Calu3 (cell line): ENCODE results near the gene MGAT3. TPM values are rescaled to one million over a fixed set of nuclear protein-coding genes. Genes with fewer than 3 reads are reported as not detected.

Source experiments
- BruUV-seq: library from RNA; stranded (reverse); fragments of 400-500 nt; replicated peaks from 2 replicates; lab custom pipeline; 2021; lab: Mats Ljungman, UMichigan
- CTCF ChIA-PET: fragments of 300-600 bp; sonication (Branson Sonifier 250); formaldehyde crosslinking; loops from one replicate; lab custom pipeline; 2022; ENCODE audit warnings: antibody characterized with exemption; lab: Charles Lee
- DNase-seq: peaks from one replicate; pipeline ENCODE4 v3.0.0; 2022
- H3K27ac Mint-ChIP-seq: one replicate; pipeline ENCODE4 v1.8.0; 2022; ENCODE audit warnings: mixed read lengths; ENCODE audit not compliant: unreplicated experiment
- H3K27me3 Mint-ChIP-seq: one replicate; pipeline ENCODE4 v1.8.0; 2022; ENCODE audit warnings: mixed read lengths; ENCODE audit not compliant: unreplicated experiment
- H3K36me3 Mint-ChIP-seq: one replicate; pipeline ENCODE4 v1.8.0; 2022; ENCODE audit warnings: mild to moderate bottlenecking, moderate library complexity, mixed read lengths; ENCODE audit not compliant: insufficient read depth, unreplicated experiment
- H3K4me1 Mint-ChIP-seq: one replicate; pipeline ENCODE4 v1.8.0; 2022; ENCODE audit warnings: mild to moderate bottlenecking, low read depth, mixed read lengths; ENCODE audit not compliant: unreplicated experiment
- H3K4me3 Mint-ChIP-seq: one replicate; pipeline ENCODE4 v1.8.0; 2022; ENCODE audit warnings: mild to moderate bottlenecking, low read depth, moderate library complexity, mixed read lengths; ENCODE audit not compliant: unreplicated experiment
- H3K9me3 Mint-ChIP-seq: one replicate; pipeline ENCODE4 v1.8.0; 2022; ENCODE audit warnings: low read depth, mixed read lengths; ENCODE audit not compliant: unreplicated experiment
- CTCF ChIP-seq: fragments of 200-600 bp; IDR thresholded peaks from one replicate; pipeline ENCODE4 v1.8.0; 2022; ENCODE audit warnings: antibody characterized with exemption; ENCODE audit not compliant: unreplicated experiment
- intact Hi-C: fragments of 100-400 bp; cut with micrococcal nuclease; formaldehyde crosslinking; loops from one replicate; pipeline ENCODE4 v1.10.0; 2022; ENCODE audit not compliant: unreplicated experiment
- total RNA-seq: library from RNA; stranded (reverse); gene quantifications from 2 replicates; pipeline ENCODE4 v1.2.3, GENCODE V29; 2022

MGAT3 gene
- total RNA-seq, 1 experiment from 2014 or later: 33.0 TPM

DNA sequence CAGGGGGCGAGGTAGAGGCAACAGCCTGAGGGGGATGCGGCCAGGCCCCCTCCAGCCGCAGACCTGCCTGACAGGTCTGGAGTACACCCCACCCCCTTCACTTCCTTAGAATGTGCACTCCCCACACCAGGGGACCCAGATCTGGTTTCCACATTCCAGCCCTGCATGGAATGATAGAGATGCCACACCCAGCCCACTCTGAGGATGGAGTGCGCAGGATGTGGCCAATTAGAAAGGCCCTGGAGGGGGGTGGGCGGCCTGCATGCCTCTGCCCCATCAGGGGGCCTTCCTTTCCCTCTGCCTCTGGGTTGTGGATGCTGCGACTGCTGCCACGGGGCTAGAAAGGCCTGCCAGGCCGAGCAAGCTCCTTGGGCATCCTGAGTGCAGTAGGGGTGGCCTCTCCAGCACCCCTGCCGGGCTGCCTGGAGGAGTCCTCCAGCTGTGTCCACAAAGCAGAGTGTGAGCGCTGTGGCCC lies 28.2 kb upstream of the MGAT3 start:
- no peak overlapping the region for H3K27ac Mint-ChIP-seq
- H3K27me3 Mint-ChIP-seq: no peaks in the 10 kb centered on the region
- BruUV-seq: no TSS peak
- peaks cover 24% of the 10 kb centered on the region for H3K36me3 Mint-ChIP-seq
- DNase-seq: no peak
- intact Hi-C loops: no loop called here
- no peak for TF ChIP-seq CTCF
- H3K9me3 Mint-ChIP-seq: no peaks in the 10 kb centered on the region
- CTCF ChIA-PET: interaction anchor here (0.7 kb wide), 1 partner anchor 73 kb away, joined by 4 read pairs; the partner anchor contains the start of gene MIEF1
- no peaks in the 10 kb centered on the region for H3K4me1 Mint-ChIP-seq
- no peak overlapping the region for H3K4me3 Mint-ChIP-seq

DNA sequence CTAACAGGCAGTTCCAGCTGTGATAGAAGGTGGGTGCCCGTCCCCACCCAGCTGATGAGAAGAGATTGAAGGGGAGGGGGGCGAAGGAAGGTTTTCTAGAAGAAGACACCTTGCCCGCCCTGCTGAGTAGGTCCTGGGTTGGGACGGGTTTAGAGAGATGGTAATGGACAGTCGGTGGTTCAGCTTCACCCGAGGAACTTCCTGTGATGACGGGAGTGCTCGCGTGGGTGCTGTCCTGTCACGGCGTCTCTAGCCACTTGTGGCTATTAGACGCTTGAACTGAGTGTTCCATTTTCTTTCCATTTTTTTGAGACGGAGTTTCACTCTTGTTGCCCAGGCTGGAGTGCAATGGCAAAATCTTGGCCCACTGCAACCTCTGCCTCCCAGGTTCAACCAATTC lies 27.6 kb upstream of the MGAT3 start:
- intact Hi-C loops: no loop called here
- CTCF ChIA-PET: no interaction called here
- H3K9me3 Mint-ChIP-seq: no peaks in the 10 kb centered on the region
- TF ChIP-seq CTCF: no peak
- H3K4me3 Mint-ChIP-seq: no peak overlapping the region
- H3K27me3 Mint-ChIP-seq: no peaks in the 10 kb centered on the region
- peaks cover 24% of the 10 kb centered on the region for H3K36me3 Mint-ChIP-seq
- no peak overlapping the region for H3K27ac Mint-ChIP-seq
- no peaks in the 10 kb centered on the region for H3K4me1 Mint-ChIP-seq
- BruUV-seq: no TSS peak
- DNase-seq: no peak

DNA sequence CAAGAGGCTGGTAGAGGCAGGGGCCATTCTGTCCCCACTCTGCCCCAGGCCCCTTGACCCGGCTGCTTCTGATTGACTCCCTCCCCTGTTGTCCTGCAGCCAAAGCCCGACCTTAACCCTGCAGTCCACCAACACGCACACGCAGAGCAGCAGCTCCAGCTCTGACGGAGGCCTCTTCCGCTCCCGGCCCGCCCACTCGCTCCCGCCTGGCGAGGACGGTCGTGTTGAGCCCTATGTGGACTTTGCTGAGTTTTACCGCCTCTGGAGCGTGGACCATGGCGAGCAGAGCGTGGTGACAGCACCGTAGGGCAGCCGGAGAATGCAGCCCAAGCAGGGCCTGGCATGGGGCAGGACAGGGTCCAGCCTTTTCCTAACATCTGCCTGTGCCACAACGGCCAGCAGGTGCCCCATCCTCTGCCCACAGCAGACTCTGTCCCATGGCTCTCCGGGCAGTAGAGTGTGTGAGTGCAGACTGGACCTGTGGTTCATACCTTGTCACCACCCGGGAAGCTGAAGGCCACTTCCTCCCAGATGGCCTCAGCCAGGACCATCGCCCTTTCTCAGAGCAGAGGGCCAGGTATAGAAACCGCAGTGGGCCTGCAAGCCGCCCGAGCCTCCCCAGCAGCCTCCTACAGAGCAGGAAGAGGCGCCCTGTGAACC lies 26.8 kb upstream of the MGAT3 start:
- no peak overlapping the region for H3K4me3 Mint-ChIP-seq
- no peak overlapping the region for H3K27ac Mint-ChIP-seq
- H3K36me3 Mint-ChIP-seq: peaks cover 28% of the 10 kb centered on the region
- H3K27me3 Mint-ChIP-seq: no peaks in the 10 kb centered on the region
- no peaks in the 10 kb centered on the region for H3K9me3 Mint-ChIP-seq
- no TSS peak for BruUV-seq
- CTCF ChIA-PET: no interaction called here
- no peak for TF ChIP-seq CTCF
- H3K4me1 Mint-ChIP-seq: no peaks in the 10 kb centered on the region
- intact Hi-C loops: no loop called here
- DNase-seq: no peak

DNA sequence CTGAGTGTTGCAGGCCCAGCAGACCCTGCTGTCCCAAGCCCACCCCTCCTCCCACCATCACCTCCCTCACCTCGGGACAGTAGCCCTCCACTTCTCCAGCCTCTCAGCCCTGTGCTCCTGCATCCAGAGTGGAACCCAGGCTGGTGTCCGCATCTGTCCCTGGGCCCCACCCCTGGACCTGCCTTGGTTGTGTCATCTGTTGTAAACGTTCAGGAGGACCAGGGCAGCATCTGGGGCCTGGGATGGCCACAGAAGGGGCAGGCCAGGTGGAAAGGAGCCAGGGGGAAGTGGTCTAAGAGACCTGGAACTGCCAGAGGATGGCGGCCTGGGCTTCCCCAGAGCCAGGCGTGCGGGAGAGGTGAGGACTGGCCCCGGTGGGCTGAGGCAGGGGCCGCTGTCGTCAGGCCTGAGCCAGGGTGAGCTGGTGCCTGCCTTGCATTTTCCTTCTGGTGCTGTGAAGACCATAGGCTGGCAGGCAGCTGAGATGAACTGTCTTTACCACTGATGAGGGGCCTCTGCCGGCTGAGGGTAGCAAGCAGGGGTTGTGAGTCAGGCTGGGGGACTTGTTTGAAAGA lies 26.1 kb upstream of the MGAT3 start:
- CTCF ChIA-PET: no interaction called here
- Mint-ChIP-seq H3K27me3 (no peaks in the 10 kb centered on the region), H3K9me3 (no peaks in the 10 kb centered on the region), H3K4me1 (no peaks in the 10 kb centered on the region), H3K4me3 (no peak overlapping the region), H3K27ac (no peak overlapping the region), H3K36me3 (peaks cover 26% of the 10 kb centered on the region)
- TF ChIP-seq CTCF: no peak
- no peak for DNase-seq
- intact Hi-C loops: no loop called here
- BruUV-seq: no TSS peak
